Skin of body (tissue), 2 donors: ENCODE measurements around the gene RGS6. TPM values are rescaled to one million over a fixed set of nuclear protein-coding genes. Genes with fewer than 3 reads are reported as not detected.

Experiments used
- DNase-seq: peaks from one replicate; lab custom pipeline; 2025; lab: John Stamatoyannopoulos, UW
- total RNA-seq: library from RNA; depleted of rRNA; stranded (reverse); fragments of >200 nt; gene quantifications from one replicate; pipeline ENCODE4 v1.2.3, GENCODE V29; 2014

Gene RGS6
- total RNA-seq, 1 donor from 2014 or later: 3.9 TPM

GRCh38 chr14:72401101-72401625, 468.9 kb downstream of the RGS6 start:
- no peak for DNase-seq

DNA sequence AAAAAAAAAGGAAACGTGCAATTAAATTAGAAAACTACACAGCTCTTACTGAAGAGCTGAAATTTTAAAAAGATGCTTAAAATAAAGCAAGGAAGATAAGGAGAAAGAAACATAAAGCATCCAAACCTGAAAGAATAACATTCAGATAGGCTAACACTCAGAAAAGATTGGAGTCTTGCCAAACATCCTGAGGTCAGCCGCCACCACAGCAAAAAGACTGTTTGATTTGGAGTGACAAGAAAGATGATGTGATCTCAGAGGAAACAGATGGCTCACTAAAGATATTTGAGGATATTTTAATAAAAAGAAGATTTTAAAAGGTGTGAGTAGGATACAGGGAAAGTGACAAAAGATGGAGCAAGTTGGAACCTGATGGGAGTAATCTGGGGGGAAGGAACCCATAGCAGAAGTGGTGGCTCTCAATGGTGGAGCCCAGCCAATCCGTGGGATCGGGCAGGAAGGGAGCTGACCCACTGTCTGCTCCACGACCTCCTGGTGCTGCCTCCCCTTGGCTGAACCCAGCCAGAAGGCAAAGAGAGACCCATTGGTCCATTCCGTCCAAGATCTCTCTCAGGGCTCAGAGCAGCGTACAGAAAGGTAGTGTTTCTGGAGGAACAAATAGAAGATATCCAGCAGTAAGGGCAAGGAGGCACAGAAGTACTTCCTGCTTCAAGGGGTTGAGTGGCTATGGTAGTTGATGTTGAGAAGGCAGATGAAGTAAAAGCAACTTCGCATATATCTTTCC, 469.6 kb downstream of the RGS6 start:
- no peak for DNase-seq

GRCh38 chr14:72402377-72402772, 470.1 kb downstream of the RGS6 start:
- DNase-seq: no peak

DNA sequence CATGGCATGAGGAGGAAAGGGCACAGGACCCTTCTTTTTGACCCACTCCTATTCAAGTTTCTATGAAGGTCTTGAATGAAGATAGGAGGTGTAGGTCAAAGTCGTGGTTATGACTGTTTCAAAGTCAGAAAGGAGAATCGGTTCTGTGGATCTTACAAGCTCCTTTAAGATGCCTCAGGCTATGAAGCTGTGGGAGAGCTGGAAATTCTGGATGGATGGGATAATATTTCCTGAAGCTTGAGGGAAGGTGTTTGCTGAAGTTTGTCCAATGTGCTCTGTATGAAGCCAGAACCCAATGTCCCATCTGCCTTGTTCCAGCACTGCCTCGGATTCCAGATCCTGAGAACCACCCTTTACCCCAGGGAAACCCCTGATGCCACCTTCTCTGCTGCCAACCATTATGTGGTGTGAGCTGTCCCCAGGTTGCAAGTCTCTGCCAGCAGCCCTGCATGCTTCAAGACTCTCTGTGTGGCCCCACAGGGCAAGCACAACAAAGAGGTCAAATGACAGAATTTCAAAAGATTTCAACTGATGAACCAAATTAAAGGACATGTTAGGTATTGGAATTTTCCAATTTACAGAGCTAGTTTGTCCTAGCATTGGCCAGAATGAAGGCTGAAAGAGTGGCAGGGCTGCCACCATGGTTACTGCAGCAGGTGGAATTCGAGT, 472.0 kb downstream of the RGS6 start:
- DNase-seq: no peak

DNA sequence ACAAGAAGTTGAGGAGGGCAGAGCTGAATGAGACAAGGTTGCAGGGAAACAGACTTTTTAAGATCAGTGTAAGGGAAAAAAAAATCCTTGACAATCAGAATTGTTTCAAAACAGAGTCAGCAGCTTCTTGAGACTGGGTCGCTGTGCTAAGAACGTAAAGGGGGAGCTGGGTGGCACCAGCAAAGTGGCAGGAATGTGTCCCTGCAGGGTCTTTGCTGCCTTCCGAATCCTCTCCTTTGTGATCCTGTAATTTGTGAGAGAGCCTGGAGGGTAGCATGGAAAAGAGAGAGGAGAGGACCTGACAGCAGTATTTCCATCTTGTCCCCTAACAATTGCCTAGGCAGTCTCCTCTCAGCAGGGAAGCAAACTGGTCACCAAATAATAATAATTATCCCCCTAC, 472.8 kb downstream of the RGS6 start:
- DNase-seq: no peak

GRCh38 chr14:72408020-72408419, 475.8 kb downstream of the RGS6 start:
- DNase-seq: no peak

DNA sequence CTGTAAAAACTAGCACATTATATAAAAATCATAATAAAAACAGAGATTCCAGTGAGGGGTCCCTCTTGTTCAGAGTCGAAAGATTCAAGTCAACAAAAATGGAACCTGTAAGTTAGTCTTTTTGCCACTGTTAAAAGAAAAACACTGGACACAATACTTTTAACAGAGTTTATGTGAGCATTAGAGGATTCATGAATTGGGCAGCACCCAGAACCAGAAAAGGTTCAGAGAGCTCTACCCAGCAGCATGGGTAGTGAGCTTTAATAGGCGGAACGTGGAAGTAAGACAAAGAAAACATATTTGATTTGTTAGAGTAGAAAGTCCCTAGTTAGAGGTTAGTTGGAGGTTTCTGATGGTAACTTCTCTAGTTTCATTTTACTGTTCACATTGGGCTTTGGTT, 476.8 kb downstream of the RGS6 start:
- DNase-seq: no peak

DNA sequence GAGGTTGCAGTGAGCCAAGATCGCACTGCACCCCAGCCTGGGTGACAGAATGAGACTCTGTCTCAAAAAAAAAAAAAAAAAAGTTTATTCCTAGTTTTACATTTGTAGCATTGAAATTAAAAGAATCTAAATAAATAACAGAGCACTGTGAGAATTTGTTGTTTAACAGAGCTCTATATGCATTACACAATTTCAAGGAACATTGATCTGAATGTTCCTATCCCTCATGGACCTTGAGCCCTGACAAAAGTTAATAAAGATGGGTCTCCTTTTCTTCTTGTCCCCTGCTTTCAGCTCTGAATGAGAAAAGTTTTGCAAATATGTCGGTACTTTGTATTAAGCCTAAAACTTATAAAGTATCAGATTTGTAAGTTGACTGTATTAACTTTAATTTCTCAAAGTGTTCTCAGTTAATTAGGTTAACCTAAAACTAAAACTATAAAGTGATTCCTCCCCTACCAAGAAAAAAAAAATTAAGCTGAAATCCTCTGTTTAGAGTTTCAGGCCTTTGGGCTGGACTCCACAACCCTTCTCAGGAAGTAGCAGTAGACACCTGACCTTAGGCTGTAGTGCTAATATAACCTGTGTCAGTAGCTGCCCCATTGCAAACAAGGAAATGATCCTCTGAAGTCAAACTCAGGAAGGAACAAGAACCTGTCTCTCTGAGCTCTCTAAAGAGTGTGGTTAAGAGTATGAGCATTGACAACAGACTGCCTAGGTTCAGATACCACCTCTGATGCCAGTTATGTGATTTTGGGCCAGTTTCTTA, 484.0 kb downstream of the RGS6 start:
- DNase-seq: no peak

GRCh38 chr14:72416892-72417291, 484.7 kb downstream of the RGS6 start:
- DNase-seq: no peak

GRCh38 chr14:72418806-72419205, 486.6 kb downstream of the RGS6 start:
- DNase-seq: no peak

GRCh38 chr14:72419226-72419775, 487.1 kb downstream of the RGS6 start:
- DNase-seq: no peak

DNA sequence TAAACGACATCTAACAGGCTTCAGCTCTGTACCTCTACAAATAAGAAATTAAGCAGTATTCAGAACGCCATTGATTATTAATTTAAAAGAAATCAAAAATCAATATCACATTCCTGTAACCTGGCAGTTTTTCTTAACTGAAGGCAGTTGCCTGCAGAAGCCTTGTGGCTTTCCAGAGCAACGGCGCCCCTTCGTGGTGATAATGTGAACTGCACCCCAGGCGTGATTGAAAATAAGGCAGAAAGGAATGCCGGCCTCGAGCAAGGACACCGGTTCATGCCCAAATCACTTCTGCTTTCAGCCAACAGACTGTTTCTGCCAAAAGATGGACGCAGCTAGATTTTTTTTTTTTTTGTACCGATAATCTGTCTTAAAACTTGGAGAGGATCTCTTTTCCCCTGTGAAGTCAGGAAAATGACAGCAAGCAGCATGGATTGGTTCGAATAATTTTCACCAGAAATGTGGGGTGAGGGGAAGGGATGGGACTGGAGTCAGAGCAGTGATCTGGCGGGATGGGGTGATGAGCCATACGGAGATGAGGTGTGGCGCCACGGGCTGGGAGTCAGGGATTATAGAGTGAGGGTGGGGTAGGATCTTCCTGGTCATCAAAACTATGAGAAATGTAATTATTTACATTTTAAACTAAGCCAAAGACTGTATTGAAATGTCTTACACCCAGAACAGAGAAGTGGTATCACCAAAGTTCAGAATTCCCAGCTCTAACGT, 488.7 kb downstream of the RGS6 start:
- peak; percentile 17 for DNase-seq

GRCh38 chr14:72423957-72424356, 491.7 kb downstream of the RGS6 start:
- DNase-seq: no peak

- DNase-seq: no peak
These were observed 498.2 kb downstream of the RGS6 start for GRCh38 chr14:72430457-72430856.

DNA sequence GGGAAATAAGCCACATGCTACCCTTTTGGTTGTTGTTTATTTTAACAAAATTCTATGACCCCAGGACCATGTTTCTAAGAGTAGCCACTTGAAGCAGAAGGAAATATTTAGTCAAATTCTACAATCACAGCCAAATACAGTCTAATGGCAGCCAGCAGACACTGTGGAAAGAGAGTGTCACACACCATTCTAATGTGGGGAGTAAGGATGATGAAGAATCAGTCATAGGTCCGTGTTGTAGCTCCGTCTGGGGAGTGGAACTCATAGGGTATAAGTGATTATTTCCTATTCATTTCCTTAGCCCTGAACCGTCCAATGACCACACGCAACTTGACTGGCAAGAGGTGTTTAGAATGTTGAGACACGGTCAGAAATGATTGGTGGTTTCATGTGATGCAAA, 500.5 kb downstream of the RGS6 start:
- no peak for DNase-seq

GRCh38 chr14:72433511-72433910, 501.3 kb downstream of the RGS6 start:
- no peak for DNase-seq

DNA sequence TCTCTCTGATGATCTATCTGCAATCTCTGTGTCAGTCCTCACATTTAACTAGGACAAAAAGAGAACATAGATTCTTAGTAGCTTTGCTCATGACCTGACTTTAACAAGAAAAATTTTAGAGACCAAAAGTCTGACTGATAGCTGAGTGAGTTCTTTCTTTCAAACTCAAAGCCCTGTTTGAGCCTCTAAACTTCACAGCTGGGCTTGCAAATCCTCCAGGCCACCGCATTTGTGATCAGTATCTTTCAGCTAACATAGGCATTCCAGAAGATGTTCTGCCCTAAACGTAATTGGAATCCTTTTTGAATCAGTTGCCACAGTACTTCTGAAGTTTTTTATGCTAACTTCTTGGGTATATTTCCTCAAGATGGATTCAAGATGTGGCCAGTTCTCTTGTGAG, 502.6 kb downstream of the RGS6 start:
- no peak for DNase-seq

DNA sequence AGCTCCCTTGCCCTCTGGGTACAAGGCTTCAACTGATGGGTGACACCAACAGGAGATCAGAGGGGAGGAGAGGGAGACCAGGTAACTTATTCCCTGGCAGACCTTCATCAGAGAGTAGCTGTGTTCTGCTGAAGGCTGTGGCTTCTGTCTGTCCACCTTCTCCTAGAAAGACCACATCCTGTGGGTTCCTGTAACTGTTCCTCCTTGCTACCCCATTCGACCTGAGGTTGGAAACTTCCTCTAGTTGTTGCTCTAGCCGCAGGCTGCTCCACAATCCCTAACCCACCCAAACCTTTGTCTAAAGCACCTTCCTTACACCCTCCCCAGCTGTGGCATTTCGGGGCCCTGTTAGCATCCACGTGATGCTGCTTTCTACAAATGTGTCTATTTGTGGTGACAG, 507.5 kb downstream of the RGS6 start:
- DNase-seq: no peak

DNA sequence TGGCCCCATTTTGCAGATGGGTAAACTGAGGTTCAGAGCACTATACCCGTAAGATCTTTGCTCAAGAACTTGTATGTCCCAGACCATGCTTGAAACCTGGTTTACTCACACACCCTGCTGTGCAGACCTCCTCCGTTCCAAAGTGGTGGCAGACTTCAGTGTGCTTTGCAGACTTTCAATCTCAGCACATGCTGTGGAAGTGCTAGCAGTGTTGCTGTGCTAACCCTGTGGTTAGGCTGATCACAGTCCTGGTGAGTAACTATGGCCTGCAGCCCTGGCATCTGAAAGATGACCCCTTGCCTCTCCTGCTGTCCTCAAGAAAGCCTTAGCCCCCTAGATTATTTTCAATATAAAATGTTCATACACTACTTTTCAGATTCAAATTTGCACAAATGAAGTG, 511.0 kb downstream of the RGS6 start:
- DNase-seq: no peak

GRCh38 chr14:72443991-72444441, 511.8 kb downstream of the RGS6 start:
- DNase-seq: no peak

GRCh38 chr14:72444701-72445100, 512.5 kb downstream of the RGS6 start:
- DNase-seq: no peak
